ENCODE results near the gene FOXD4L1. TPM values are rescaled to one million over a fixed set of nuclear protein-coding genes. Genes with fewer than 3 reads are reported as not detected.
"Not testable (repeated sequence)": the region's sequence is repeated elsewhere in the genome, so short reads cannot be mapped to it uniquely, and the experiment has no call there.

The FOXD4L1 gene
- total and polyA plus RNA-seq, 9 of the 15 experiments (the other 6 are each of a cell fraction or from before 2014, with no cell fraction given) = 0.06 to 0.47 (median 0.22) TPM; not detected in 2

- WGBS (ENCODE audit: insufficient coverage, low coverage, missing lambda C conversion rate) = no CpG with 5 or more reads among the region's 12 CpGs
These were observed 29.0 kb downstream of the FOXD4L1 start for GRCh38 chr2:113527350-113528045.

GRCh38 chr2:113528126-113528525, 29.7 kb downstream of the FOXD4L1 start:
- H2AFZ ChIP-seq (ENCODE audit: low read depth, low read length); H3K27me3 ChIP-seq (ENCODE audit: control insufficient read depth in 2 of 2, insufficient read depth in 2 of 2, low read length in 2 of 2): not testable (repeated sequence)

More at GRCh38 chr2:113527350-113528045, 29.0 kb downstream of the FOXD4L1 start:
- peak; percentile 18 to 19; a peak in 2 of 4 replicates for TF ChIP-seq RAD21 (CRISPR knock-in tag; conservative IDR thresholded peaks at IDR 0.05 in 1 of 2, IDR thresholded peaks at IDR 0.05 in 1 of 2)
- H2AFZ ChIP-seq (ENCODE audit: low read depth, low read length); H3K4me2 ChIP-seq (ENCODE audit: insufficient read depth, low read length); DNase-seq (ENCODE audit: extremely low read depth in 1 of 4, low spot score in 3 of 4); H4K20me1 ChIP-seq (replicated peaks; ENCODE audit: control insufficient read depth, insufficient read depth, low read length); CTCF ChIA-PET (ENCODE audit: low intra/inter-chr PET ratio); FAIRE-seq; H3K27me3 ChIP-seq (ENCODE audit: control insufficient read depth in 2 of 2, insufficient read depth in 2 of 2, low read length in 2 of 2); intact Hi-C loops (cut with micrococcal nuclease); H3K9me1 ChIP-seq (ENCODE audit: control insufficient read depth, insufficient read depth, low read length); H3K4me3 ChIP-seq; H3K27ac ChIP-seq (ENCODE audit: extremely low read depth, low read depth, low read length); H3K4me1 ChIP-seq (replicated peaks in 1 of 2; ENCODE audit: control insufficient read depth in 2 of 2, insufficient read depth in 2 of 2, low read length in 2 of 2); H3K79me2 ChIP-seq (ENCODE audit: control insufficient read depth, insufficient read depth, low read length); H3K9me3 ChIP-seq (replicated peaks; ENCODE audit: control insufficient read depth, insufficient read depth, low read depth, low read length); H3K36me3 ChIP-seq (ENCODE audit: control insufficient read depth, insufficient read depth, low read length); H3K9ac ChIP-seq (ENCODE audit: insufficient read depth in 1 of 2, low read depth in 2 of 2, low read length in 2 of 2); BruUV-seq (replicated peaks); POLR2A ChIA-PET; in situ Hi-C loops (cut with MboI): not testable (repeated sequence)
- ATAC-seq = peak; percentile 88

GRCh38 chr2:113528904-113529303, 30.4 kb downstream of the FOXD4L1 start:
- ATAC-seq; in situ Hi-C loops (cut with MboI); intact Hi-C loops (cut with micrococcal nuclease); H3K9me3 ChIP-seq (replicated peaks; ENCODE audit: control insufficient read depth, insufficient read depth, low read depth, low read length); H3K4me3 ChIP-seq; BruUV-seq (replicated peaks); H2AFZ ChIP-seq (ENCODE audit: low read depth, low read length); H3K4me1 ChIP-seq (replicated peaks in 1 of 2; ENCODE audit: control insufficient read depth in 2 of 2, insufficient read depth in 2 of 2, low read length in 2 of 2); H3K79me2 ChIP-seq (ENCODE audit: control insufficient read depth, insufficient read depth, low read length); POLR2A ChIA-PET; H3K27me3 ChIP-seq (ENCODE audit: control insufficient read depth in 2 of 2, insufficient read depth in 2 of 2, low read length in 2 of 2); H3K4me2 ChIP-seq (ENCODE audit: insufficient read depth, low read length); CTCF ChIA-PET (ENCODE audit: low intra/inter-chr PET ratio); H3K36me3 ChIP-seq (ENCODE audit: control insufficient read depth, insufficient read depth, low read length); H4K20me1 ChIP-seq (replicated peaks; ENCODE audit: control insufficient read depth, insufficient read depth, low read length); H3K9ac ChIP-seq (ENCODE audit: insufficient read depth in 1 of 2, low read depth in 2 of 2, low read length in 2 of 2); H3K9me1 ChIP-seq (ENCODE audit: control insufficient read depth, insufficient read depth, low read length); DNase-seq (ENCODE audit: extremely low read depth in 1 of 4, low spot score in 3 of 4); FAIRE-seq; H3K27ac ChIP-seq (ENCODE audit: extremely low read depth, low read depth, low read length): not testable (repeated sequence)
- WGBS (ENCODE audit: insufficient coverage, low coverage, missing lambda C conversion rate) = 43% methylated on average over 1 of the region's 3 CpGs

More at GRCh38 chr2:113528126-113528525, 29.7 kb downstream of the FOXD4L1 start:
- H3K4me1 ChIP-seq (replicated peaks in 1 of 2; ENCODE audit: control insufficient read depth in 2 of 2, insufficient read depth in 2 of 2, low read length in 2 of 2); H3K4me3 ChIP-seq; H3K9ac ChIP-seq (ENCODE audit: insufficient read depth in 1 of 2, low read depth in 2 of 2, low read length in 2 of 2); FAIRE-seq; H3K27ac ChIP-seq (ENCODE audit: extremely low read depth, low read depth, low read length); in situ Hi-C loops (cut with MboI); H3K4me2 ChIP-seq (ENCODE audit: insufficient read depth, low read length); H3K9me3 ChIP-seq (replicated peaks; ENCODE audit: control insufficient read depth, insufficient read depth, low read depth, low read length); H3K9me1 ChIP-seq (ENCODE audit: control insufficient read depth, insufficient read depth, low read length); CTCF ChIA-PET (ENCODE audit: low intra/inter-chr PET ratio); H3K36me3 ChIP-seq (ENCODE audit: control insufficient read depth, insufficient read depth, low read length); intact Hi-C loops (cut with micrococcal nuclease); H4K20me1 ChIP-seq (replicated peaks; ENCODE audit: control insufficient read depth, insufficient read depth, low read length); POLR2A ChIA-PET; DNase-seq (ENCODE audit: extremely low read depth in 1 of 4, low spot score in 3 of 4); BruUV-seq (replicated peaks); H3K79me2 ChIP-seq (ENCODE audit: control insufficient read depth, insufficient read depth, low read length): not testable (repeated sequence)
- ATAC-seq = peak; percentile 63
- WGBS (ENCODE audit: insufficient coverage, low coverage, missing lambda C conversion rate) = 48% methylated on average over 3 of the region's 5 CpGs

Measured in K562 (cell line).